Neural cell (in vitro differentiated cells): ENCODE results near the gene IGF1.

Experiments
- EP300 ChIP-seq: fragments of 450-650 bp; conservative IDR thresholded peaks from 2 replicates; pipeline ENCODE4 v1.6.1; 2014; ENCODE audit warnings: antibody characterized with exemption, mild to moderate bottlenecking, moderate library complexity; ENCODE audit not compliant: poor library complexity, severe bottlenecking
- POLR2AphosphoS5 ChIP-seq: IDR thresholded peaks from 2 replicates; pipeline ENCODE4 v1.6.1; 2012
- REST ChIP-seq: IDR thresholded peaks from 2 replicates; pipeline ENCODE4 v1.6.1; 2012; ENCODE audit warnings: borderline replicate concordance

DNA sequence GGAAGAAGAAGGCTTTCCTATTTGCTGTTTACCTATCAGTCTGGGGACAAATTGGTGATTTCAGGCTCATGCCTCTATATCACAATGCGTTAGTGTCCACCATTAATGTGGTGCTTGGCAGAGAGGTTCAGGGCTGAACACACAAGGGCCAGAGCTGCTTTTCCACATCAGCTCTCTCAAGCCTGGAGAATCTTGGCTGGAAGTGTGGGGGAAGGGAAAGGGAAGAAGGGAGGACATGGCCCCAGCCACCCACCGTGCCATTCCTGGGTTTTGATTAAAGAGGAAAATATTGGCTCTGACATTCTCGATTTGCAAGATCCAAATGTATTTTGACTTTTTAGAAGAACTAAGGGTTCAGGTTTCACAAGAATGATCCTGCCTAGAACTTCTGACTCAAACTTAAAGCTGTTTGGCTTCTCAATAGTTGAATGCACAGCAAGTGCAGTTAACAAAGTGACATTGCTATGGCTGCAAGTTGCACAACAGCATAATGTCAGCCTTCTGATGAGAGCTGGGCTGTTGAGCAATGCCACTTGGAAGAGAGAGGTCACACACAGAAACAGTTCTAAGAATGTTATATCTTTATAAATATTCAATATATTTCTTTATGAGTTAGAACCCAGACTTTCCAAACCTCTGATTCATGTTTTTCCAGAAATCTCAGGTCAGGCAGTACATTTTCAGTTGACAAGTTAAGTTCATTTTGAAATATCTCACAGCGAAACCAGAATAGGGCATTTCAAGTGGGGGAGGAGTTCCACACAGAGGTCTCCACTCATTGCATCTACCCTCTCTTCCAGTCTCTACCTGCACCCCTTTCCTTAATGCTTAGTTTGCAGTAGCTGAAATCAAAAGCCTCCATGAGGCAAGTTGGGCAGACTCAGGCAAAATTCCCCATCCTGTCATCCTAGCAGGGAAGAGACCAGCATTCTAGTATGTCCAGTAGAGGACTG lies 25.3 kb downstream of the IGF1 start:
- TF ChIP-seq EP300 = no peak
- no peak for TF ChIP-seq POLR2AphosphoS5
- TF ChIP-seq REST = no peak
